ENCODE data around the gene MAB21L4. TPM values are rescaled to one million over a fixed set of nuclear protein-coding genes. Genes with fewer than 3 reads are reported as not detected.

Gene MAB21L4
- not detected in 2 replicates for total RNA-seq

DNA sequence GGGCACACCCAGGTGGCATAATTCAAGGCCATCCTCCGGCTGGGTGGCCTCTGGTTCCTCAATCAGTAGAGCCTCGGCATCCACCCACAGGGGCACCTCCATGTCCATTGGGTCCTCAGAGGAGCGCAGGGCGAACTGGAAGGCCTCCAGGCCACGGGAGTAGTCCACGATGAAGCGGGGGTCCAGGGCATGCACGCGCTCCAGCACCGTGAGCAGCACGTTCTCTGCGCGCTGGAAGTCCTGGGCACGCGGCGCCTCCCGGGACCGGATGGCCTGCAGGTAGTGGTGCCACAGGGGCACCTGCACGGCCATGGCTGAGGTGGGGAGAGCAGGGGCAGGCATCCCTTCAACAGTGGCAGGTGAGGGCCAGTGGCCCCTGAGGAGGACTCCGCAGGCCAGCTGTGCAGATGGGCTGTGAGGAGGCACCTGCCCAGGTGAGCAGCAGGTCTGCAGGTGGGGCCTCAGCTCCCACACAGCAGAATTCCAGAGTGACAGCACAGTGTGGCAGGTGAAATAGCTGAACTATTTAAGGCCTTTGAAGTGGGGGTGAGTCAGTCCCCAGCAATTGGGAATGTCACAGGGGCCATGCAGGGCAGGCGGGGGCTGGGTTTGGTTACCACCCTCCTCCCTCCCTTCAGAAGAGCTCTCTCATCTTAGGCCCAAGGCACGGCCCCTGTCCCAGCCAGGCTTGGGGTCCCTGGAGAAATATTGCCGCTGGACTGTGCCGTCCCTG lies at the start of gene MAB21L4:
TSS of gene MAB21L4 (minus strand) at position 501 of the 733 bp plus-strand sequence. CDS start at position 342, 159 bp downstream.

DNA sequence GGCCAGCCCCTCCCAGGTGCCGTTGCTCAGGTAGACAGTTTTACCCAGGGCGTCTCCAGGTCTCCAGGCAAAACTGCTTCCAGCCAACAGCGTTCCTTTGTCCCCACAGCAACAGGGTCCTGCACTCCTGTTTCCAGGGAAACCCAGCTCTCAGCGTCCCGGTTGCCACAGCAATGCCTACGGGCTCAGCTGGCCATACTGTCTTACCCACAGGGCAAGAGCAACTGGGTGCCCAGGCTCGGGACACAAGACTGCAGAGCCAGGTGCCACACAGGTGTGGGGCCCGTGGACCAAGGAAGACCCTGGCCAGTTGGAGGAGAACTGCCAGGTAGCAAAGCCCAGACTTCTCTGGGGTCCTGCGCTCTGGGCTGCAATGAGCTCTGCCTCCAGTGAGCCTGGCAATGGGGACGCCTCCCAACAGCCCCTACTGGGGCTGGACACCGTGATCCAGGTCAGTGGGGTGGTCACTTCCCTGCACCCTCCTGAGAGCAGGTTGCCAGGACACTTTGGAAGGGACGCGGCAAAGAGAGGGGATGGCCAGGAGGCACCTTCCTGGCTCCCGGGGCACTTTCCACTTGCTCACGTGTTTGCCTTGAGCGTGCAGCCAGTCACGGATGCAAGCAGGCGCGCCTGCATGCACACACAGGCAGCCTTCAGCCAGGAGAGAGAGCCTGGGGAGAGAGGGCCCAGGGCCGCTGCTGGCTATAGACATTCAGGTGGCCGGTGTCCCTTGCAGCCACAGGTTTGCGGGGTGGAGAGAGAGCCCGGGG lies 10.4 kb upstream of the MAB21L4 start, which contains the start of gene CROCC2:
TSS of gene CROCC2 (plus strand) at position 196 of the 770 bp plus-strand sequence. CDS start at position 374, 178 bp downstream.

DNA sequence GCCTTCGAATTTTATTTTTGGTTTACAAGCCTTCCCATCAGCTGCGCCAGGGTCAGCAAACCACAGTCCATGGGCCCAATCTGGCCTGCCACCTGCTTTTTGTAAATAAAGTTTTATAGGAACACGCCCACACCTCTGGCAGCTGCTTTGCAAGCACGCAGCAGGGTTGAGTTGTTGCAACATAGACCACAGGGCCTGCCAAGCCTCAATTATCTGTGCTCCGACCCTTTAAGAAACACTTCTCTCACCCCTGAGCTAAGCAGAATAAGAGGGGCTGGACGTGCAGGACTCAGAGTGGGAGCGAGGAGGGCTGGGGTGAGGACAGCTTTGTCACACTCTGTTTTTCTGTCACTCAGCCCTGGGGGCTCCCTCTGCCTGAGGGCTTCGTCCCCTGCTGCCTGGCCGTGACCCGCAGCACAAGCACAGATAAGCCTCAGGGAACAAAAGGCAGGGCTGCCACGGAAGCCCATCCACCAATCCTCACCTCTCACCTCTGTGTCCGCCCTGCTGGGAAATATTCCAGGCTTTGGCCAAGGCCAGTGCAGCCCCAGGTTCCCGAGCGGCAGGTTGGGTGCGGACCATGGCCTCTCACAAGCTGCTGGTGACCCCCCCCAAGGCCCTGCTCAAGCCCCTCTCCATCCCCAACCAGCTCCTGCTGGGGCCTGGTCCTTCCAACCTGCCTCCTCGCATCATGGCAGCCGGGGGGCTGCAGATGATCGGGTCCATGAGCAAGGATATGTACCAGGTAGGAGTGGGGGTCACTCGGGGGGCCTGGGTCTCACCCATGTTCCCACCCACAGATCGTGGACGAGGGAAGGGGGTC lies 27.5 kb downstream of the MAB21L4 start, which contains the start of gene AGXT:
TSS of gene AGXT (plus strand) at position 539 of the 823 bp plus-strand sequence. CDS start at position 581, 42 bp downstream.

Other genes starting within 250 kb of the MAB21L4 start
- gene AQP12B, start 213.3 kb downstream of the MAB21L4 start, total RNA-seq = not detected in 2 replicates
- gene AQP12A, start 204.3 kb downstream of the MAB21L4 start, total RNA-seq = not detected in 2 replicates
- 0.29 TPM in 1 of 2 replicates, not detected in the other for gene KIF1A, start 75.9 kb downstream of the MAB21L4 start, total RNA-seq
- gene AGXT, start 27.3 kb downstream of the MAB21L4 start, total RNA-seq = not detected in 2 replicates
- 0.35 TPM in 1 of 2 replicates, not detected in the other for gene CROCC2, start 10.2 kb upstream of the MAB21L4 start, total RNA-seq
- gene SNED1, start 102.5 kb upstream of the MAB21L4 start, total RNA-seq = 11.0 and 13.5 TPM in 2 replicates
- 11.0 and 25.9 TPM in 2 replicates for gene MTERF4, start 206.1 kb upstream of the MAB21L4 start, total RNA-seq